Fibroblast of skin of right biceps (primary cell): ENCODE results near the gene SRD5A1.

ENCODE experiments used
- DNase-seq: peaks from one replicate; pipeline ENCODE4 v3.0.0-alpha.2; 2013

The SRD5A1 gene

GRCh38 chr5:6604946-6605345 lies 28.3 kb upstream of the SRD5A1 start:
- DNase-seq = no peak

GRCh38 chr5:6606884-6607558 lies 26.2 kb upstream of the SRD5A1 start:
- DNase-seq = no peak

- no peak for DNase-seq
These were observed 25.7 kb upstream of the SRD5A1 start for GRCh38 chr5:6607559-6607936.

GRCh38 chr5:6608016-6608415 lies 25.2 kb upstream of the SRD5A1 start:
- DNase-seq = no peak

GRCh38 chr5:6611334-6612256 lies 21.6 kb upstream of the SRD5A1 start:
- DNase-seq = no peak

- no peak for DNase-seq
These were observed 18.0 kb upstream of the SRD5A1 start for GRCh38 chr5:6615034-6615815.

- DNase-seq = no peak
These were observed 16.6 kb upstream of the SRD5A1 start for GRCh38 chr5:6616632-6617031.

GRCh38 chr5:6623228-6623627 lies 10.0 kb upstream of the SRD5A1 start:
- no peak for DNase-seq

GRCh38 chr5:6623941-6624340 lies 9.3 kb upstream of the SRD5A1 start:
- no peak for DNase-seq

GRCh38 chr5:6626508-6626907 lies 6.7 kb upstream of the SRD5A1 start:
- no peak for DNase-seq

- DNase-seq = no peak
These were observed 1.8 kb upstream of the SRD5A1 start for GRCh38 chr5:6631441-6631840.

GRCh38 chr5:6632324-6632887 lies 834 bp upstream of the SRD5A1 start:
- DNase-seq = peak; percentile 18

- peak; percentile 12 for DNase-seq
These were observed 417 bp downstream of the SRD5A1 start for GRCh38 chr5:6633469-6634245.

GRCh38 chr5:6634306-6634705 lies 1.1 kb downstream of the SRD5A1 start:
- DNase-seq = no peak

- no peak for DNase-seq
These were observed 1.7 kb downstream of the SRD5A1 start for GRCh38 chr5:6634788-6635430.

- DNase-seq = no peak
These were observed 3.1 kb downstream of the SRD5A1 start for GRCh38 chr5:6636293-6636692.

GRCh38 chr5:6637022-6637421 lies 3.8 kb downstream of the SRD5A1 start:
- no peak for DNase-seq

- no peak for DNase-seq
These were observed 4.3 kb downstream of the SRD5A1 start for GRCh38 chr5:6637590-6637989.

GRCh38 chr5:6638236-6638635 lies 5.0 kb downstream of the SRD5A1 start:
- DNase-seq = no peak

- no peak for DNase-seq
These were observed 9.4 kb downstream of the SRD5A1 start for GRCh38 chr5:6642655-6643054.

GRCh38 chr5:6644794-6645241 lies 11.6 kb downstream of the SRD5A1 start:
- DNase-seq = no peak
